Endothelial cell of hepatic sinusoid (primary cell): ENCODE data around the gene GART.
"Not testable (repeated sequence)": the region's sequence is repeated elsewhere in the genome, so short reads cannot be mapped to it uniquely, and the experiment has no call there.

ENCODE experiments used
- in situ Hi-C: cut with HindIII; loops from 2 replicates; pipeline ENCODE4 v1.10.0; 2017; ENCODE audit warnings: low sequenced_read_pairs

Gene GART

DNA sequence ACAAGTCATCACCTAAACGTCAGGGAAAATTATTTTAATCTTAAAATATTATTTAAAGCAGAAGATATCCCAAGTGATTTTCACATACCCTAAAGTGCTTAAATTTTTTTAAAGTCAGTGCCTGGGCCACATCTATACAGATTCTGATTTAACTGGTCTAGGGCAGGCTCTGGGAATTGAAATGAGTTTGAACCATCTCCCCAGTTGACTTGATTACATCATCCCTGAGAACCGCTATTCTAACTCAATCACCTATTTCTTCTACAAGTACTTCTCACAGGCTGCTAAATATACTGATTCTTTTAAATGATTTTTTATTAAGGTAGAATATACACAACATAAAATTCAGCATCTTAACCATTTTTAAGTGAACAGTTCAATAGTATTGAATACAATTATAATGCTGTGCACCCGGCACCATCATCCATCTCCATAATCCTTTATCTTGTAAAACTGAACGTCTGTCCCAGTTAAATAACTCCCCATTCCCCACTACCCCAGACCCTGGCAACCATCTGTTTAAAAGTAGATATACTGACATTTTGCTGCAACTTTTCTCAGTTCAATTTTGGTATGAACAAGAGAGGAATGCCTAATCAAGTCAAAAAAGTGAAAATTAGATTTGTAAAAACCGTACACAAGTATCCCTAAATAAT, 19.5 kb downstream of the GART start:
- in situ Hi-C loops: no loop called here

GRCh38 chr21:33518899-33519298, 23.0 kb downstream of the GART start:
- in situ Hi-C loops: no loop called here

DNA sequence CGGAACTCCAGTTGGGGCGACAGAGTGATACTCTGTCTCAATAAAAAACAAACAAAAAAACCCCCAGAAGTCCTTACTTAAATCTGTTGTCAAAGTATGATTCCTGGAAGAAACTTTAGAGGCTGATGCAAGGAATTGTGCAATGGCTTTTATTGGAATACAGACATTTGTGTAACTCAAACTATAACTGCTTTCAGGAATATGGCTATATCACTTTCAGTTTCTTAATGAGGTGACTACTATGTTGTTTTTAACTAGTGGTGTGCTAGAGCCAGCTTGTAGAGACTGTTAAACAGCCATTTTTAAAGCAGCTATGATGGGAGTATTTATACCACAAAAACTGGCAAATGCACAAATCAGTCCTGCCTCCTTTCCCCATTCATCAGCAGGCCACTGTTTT, 27.7 kb downstream of the GART start:
- in situ Hi-C loops: no loop called here

DNA sequence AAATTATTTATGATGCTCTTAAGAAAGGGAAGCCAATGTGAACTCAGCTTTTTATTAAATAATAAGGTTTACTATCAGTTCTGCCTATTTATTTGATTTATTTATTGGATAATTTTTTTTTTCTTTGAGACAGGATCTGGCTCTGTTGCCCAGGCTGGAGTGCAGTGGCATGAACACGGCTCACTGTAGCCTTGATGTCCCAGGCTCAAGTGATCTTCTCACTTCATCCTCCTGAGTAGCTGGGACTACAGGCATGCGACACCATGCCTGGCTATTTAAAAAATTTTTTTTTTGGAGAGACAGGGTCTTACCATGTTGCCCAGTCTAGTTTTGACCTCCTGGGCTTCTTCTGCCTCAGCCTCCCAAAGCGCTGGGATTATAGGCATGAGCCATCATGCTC, 29.4 kb downstream of the GART start:
- in situ Hi-C loops: no loop called here

GRCh38 chr21:33511639-33512038, 30.3 kb downstream of the GART start:
- in situ Hi-C loops: no loop called here

DNA sequence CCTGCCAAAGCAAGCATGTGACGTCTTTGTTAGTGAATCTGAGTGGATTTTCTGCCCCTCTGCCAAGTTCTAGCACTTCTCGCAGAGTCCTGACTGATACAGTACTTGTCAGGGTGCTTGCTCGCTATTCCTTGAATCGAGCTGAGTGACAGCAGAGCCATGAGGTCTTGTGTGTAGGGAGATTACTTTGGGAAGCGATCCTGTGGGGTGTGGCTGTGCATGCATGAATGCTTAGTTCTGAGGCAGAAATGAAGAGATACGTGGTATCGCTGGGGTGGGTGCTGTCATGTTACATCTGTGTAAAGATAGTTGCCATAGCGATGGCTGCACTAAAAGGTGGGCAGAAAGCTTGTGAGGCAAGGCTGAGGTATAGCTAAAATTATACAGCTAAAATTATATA, 31.1 kb downstream of the GART start:
- in situ Hi-C loops: no loop called here

GRCh38 chr21:33507003-33507402, 34.9 kb downstream of the GART start:
- in situ Hi-C loops: not testable (repeated sequence)

DNA sequence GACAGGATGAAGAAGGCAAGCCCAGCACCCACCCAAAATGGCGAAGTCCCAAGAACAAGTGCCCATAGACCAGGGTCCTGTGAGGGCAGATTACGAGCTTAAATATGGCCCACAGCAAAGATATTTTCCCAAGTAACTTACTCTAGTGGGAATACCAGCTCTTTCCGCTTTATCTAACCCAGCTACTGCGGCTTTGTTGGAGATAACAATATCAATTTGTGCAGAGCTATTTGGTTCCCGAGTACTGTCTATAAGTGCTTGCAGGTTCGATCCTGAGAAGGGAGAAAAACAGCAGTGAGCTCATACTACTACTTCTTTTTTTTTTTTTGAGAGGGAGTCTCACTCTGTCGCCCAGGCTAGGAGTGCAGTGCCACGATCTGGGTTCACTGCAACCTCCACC, 36.1 kb downstream of the GART start:
- in situ Hi-C loops: no loop called here

DNA sequence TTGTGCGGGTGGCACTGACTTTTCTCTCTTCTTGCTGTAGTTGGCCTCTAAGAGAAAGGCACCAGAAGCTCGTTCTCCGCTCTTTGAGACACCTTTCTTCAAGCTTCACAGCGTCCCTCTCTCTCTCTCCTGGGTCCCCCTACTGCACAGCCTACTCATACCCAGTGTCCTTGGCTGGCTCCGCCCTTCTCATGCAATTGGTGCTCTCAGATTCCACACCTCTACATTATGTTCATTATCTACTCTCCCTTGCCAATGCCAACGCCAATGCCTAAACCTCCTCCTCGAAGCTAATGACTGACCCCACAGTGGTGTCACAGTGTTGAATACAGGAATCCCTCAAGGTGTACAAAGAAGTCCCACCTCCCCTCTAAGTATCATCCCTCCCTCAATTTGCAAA, 45.6 kb downstream of the GART start:
- in situ Hi-C loops: no loop called here

GRCh38 chr21:33495743-33496142, 46.2 kb downstream of the GART start:
- in situ Hi-C loops: no loop called here

GRCh38 chr21:33493756-33494155, 48.2 kb downstream of the GART start:
- in situ Hi-C loops: no loop called here

- in situ Hi-C loops: no loop called here
Measured at GRCh38 chr21:33492571-33492970, 49.3 kb downstream of the GART start.

- in situ Hi-C loops: no loop called here
Measured at GRCh38 chr21:33491373-33492102, 50.4 kb downstream of the GART start, which contains the start of gene DNAJC28. DNAJC28 (minus strand) TSS chr21:33491716; CDS start chr21:33489393, 2,323 bp downstream.

DNA sequence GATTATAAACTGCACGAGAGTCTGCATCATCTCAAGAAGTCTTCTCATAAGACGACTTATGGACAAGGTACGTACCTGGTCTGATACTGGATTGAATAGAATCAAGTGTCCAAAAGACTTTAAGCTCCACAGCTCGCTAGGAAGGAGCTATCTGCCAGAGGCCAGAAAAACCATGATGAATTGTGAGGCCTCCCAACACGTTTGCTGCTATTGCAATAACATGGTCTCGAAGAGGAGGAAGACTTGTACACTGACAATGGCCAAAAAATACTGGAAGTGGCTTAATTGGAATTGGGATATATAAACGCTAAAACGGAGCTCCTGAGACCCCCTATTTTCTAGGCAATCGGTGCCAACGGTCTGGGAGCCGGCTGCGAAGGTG, 50.9 kb downstream of the GART start:
- in situ Hi-C loops: no loop called here

DNA sequence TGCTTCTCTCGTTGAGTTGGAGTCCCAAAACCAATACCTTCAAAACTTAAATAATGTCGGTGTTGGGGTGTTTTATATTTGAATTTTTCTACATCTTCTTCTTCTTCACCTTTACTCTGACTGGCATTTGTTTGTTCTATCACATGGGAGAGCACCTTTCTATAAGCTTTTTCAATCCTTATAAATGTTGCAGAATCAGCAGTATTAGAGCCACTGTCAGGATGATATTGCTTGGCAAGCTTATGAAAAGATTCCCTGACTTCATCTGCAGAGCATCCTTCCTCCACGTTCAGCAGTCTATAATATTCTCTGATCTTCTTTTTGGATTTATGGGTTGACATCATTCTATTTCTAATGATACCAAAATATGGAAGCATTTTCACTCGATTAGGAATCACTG, 53.0 kb downstream of the GART start:
- in situ Hi-C loops: no loop called here

- in situ Hi-C loops: no loop called here
Measured at GRCh38 chr21:33487996-33488395, 53.9 kb downstream of the GART start.

DNA sequence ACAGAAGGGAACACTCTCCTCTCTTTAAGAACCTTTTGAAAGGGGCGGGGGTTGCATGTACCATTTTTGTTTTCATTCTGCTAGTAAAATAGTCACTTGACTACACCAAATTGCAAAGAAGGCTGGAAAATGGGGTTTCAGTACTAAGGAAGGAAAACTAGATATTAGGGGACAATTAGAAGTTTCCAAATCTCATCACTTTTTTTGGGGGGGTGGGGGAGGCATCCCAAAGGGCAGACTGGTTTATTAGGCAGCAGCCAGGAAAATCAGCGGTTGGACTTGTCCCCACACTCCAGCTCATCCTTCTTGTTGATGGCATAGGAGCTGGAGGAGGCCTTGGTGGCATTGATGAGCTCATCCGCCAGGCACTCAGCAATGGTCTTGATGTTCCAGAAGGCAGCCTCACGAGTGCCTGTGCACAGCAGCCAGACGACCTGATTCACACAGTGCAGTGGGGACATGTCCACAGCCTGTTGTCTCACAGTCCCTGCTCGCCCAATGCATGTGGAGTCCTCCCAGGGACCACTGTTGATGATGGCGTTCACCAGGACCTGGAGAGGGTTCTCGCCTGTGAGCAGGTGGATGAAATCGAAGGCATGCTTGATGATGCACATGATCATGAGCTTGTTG, 60.5 kb downstream of the GART start:
- in situ Hi-C loops: no loop called here

DNA sequence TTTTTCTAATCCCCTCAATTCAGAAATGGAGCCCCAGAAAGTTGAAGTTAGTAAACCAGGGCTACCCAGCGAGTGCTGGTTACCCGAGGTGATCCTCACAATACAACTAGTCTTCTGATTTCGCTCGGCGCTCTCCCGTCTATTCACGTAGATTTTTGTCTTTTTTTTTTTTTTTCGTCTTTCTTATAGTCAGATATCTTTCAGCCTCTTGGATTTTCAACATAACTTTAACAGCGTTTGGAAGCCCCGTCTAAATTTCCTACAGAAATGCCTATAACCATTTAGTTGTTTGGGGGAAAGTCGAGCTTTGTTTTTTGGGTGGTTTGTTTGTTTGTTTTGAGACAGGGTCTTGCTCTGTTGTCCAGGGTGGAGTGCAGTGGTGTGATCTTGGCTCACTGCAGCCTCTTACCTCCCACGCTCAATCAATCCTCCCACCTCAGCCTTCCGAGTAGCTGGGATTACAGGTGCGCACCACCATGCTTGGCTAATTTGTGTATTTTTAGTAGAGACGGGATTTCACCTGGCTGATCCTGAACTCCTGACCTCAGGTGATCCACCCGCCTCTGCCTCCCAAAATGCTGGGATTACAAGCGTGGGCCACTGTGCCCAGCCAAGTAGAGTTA, 61.3 kb downstream of the GART start:
- in situ Hi-C loops: no loop called here

- in situ Hi-C loops: no loop called here
Measured at GRCh38 chr21:33479679-33480480, 62.0 kb downstream of the GART start, which contains the start of gene TMEM50B. TMEM50B (minus strand) TSS chr21:33479974; CDS start chr21:33468885, 11,089 bp downstream.

DNA sequence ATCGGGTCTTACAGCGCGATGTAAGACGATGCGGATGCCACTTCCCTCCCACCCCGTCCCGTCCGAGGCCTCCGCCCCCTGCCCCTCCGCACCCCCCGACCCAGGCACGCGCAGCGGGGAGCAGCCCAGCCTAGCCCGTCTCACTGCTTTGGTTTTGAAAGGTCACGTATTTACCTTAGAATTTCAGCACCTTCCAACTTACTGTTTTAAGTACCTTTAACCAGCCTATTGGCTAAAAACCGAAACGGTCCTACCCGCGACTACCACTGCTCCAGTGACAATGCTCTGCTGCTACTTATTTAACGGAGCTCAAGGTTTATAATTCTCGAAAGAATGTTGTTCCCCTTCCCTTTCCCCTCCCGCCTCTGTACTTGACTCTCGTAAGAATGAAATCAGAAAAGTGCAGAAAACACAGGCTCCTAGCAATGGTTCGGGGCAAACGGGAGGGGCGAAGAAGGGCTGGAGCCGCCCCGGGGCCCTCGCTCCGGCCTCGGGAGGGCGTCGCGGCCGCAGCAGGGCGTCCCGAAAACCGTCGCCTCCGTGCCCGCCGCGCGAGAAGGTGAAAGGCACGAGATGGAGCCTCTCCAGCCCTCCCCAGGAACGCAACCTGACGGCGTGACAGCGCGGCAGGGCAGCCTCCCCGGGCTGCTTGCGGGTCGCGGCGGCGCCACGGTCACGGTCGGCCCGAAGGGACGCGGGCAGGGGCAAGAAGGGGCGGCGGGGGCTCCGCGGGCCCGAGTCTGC, 62.8 kb downstream of the GART start:
- in situ Hi-C loops: no loop called here
